SU-DHL-6 (cell line): Measurements from ENCODE around the gene CTDP1.
"Not testable (repeated sequence)": the region's sequence is repeated elsewhere in the genome, so short reads cannot be mapped to it uniquely, and the experiment has no call there.

Experiments
- H2AFZ ChIP-seq: fragments of 200-600 bp; sonication (generic); 2 replicates; pipeline ENCODE4 v1.6.1; 2014; ENCODE audit warnings: low read depth, mild to moderate bottlenecking, moderate library complexity, mixed read lengths, antibody characterized with exemption, low read length; ENCODE audit not compliant: severe bottlenecking
- H3F3A ChIP-seq: fragments of 200-600 bp; shearing (Covaris generic); 2 replicates; pipeline ENCODE4 v1.6.0; 2016; ENCODE audit warnings: antibody characterized with exemption, mild to moderate bottlenecking; ENCODE audit not compliant: insufficient read depth
- H3K27ac ChIP-seq: fragments of 200-600 bp; sonication (generic); 2 replicates; pipeline ENCODE4 v1.5.1; 2016; ENCODE audit warnings: low read depth, mild to moderate bottlenecking, low read length, moderate library complexity, mixed read lengths
- H3K27me3 ChIP-seq: fragments of 200-600 bp; sonication (generic), shearing (Covaris generic); 2 replicates; pipeline ENCODE4 v1.6.0; 2014; ENCODE audit warnings: mild to moderate bottlenecking, low read length
- H3K36me3 ChIP-seq: fragments of 200-600 bp; sonication (generic); 2 replicates; pipeline ENCODE4 v1.6.1; 2014; ENCODE audit warnings: mild to moderate bottlenecking, low read length, mixed read lengths
- H3K4me2 ChIP-seq: fragments of 300-600, 200-600 bp; shearing (Covaris generic), sonication (generic); 2 replicates; pipeline ENCODE4 v1.6.0; 2014; ENCODE audit warnings: low read length, low read depth, mild to moderate bottlenecking; ENCODE audit not compliant: poor library complexity, severe bottlenecking
- H3K4me3 ChIP-seq: fragments of 200-600 bp; sonication (generic); 2 replicates; pipeline ENCODE4 v1.5.1; 2014; ENCODE audit warnings: antibody characterized with exemption, low read length, mild to moderate bottlenecking, mixed read lengths; ENCODE audit not compliant: insufficient read depth, poor library complexity, severe bottlenecking
- H3K79me2 ChIP-seq: fragments of 200-600 bp; sonication (generic); 2 replicates; pipeline ENCODE4 v1.6.1; 2014; ENCODE audit warnings: mild to moderate bottlenecking, low read length, moderate library complexity; ENCODE audit not compliant: insufficient read depth
- H3K9ac ChIP-seq: fragments of 200-600 bp; sonication (generic); 2 replicates; pipeline ENCODE4 v1.7.0; 2014; ENCODE audit warnings: mild to moderate bottlenecking, low read length
- H3K9me2 ChIP-seq: fragments of 200-600 bp; sonication (generic); replicated peaks from 2 replicates; pipeline ENCODE4 v1.6.1; 2014; ENCODE audit warnings: low read length; ENCODE audit not compliant: insufficient read depth
- H3K9me3 ChIP-seq: fragments of 200-600 bp; sonication (generic); 2 replicates; pipeline ENCODE4 v1.6.1; 2014; ENCODE audit warnings: low read length, mixed read lengths; ENCODE audit not compliant: insufficient read depth
- H4K20me1 ChIP-seq: fragments of 200-600 bp; sonication (generic); 2 replicates; pipeline ENCODE4 v1.6.1; 2014; ENCODE audit warnings: low read depth, mild to moderate bottlenecking, antibody characterized with exemption, low read length, moderate library complexity, mixed read lengths
- CTCF ChIP-seq: fragments of 200-600 bp; sonication (generic); IDR thresholded peaks from one replicate; pipeline ENCODE4 v1.5.1; 2017; ENCODE audit warnings: antibody characterized with exemption, mild to moderate bottlenecking, low read length, moderate library complexity; ENCODE audit not compliant: insufficient read depth, poor library complexity, severe bottlenecking
- EZH2phosphoT487 ChIP-seq: fragments of 200-600 bp; sonication (generic), shearing (Covaris generic); conservative IDR thresholded peaks from 2 replicates; pipeline ENCODE4 v1.6.1; 2018; ENCODE audit warnings: mild to moderate bottlenecking, antibody characterized with exemption, low read length, moderate library complexity, mixed read lengths

The CTDP1 gene

GRCh38 chr18:79718878-79719477 is 39.4 kb downstream of the CTDP1 start:
- Histone ChIP-seq H2AFZ (no peak overlapping the region), H3K27ac (no peak overlapping the region), H4K20me1 (no peaks in the 10 kb centered on the region), H3K36me3 (peaks cover under 1% of the 10 kb centered on the region; the same call in 1 of the 2 replicates), H3K9me2 (no peaks in the 10 kb centered on the region), H3K9me3 (no peaks in the 10 kb centered on the region), H3K79me2 (no peaks in the 10 kb centered on the region), H3K4me2 (no peak overlapping the region), H3F3A (no peaks in the 10 kb centered on the region), H3K4me3 (no peak overlapping the region), H3K27me3 (no peaks in the 10 kb centered on the region), H3K9ac (no peak overlapping the region)
- TF ChIP-seq CTCF (no peak), EZH2phosphoT487 (no peak)

GRCh38 chr18:79719478-79720358 is 40.1 kb downstream of the CTDP1 start:
- H3K79me2 ChIP-seq, H3K4me3 ChIP-seq, H3K36me3 ChIP-seq, H4K20me1 ChIP-seq, H2AFZ ChIP-seq, H3K9me2 ChIP-seq, H3K9me3 ChIP-seq, H3K27ac ChIP-seq, H3K9ac ChIP-seq, H3F3A ChIP-seq, H3K27me3 ChIP-seq, H3K4me2 ChIP-seq: not testable (repeated sequence)

GRCh38 chr18:79720359-79720733 is 40.7 kb downstream of the CTDP1 start:
- no peaks in the 10 kb centered on the region for H3K9me3 ChIP-seq
- no peak overlapping the region for H3K4me3 ChIP-seq
- H3K36me3 ChIP-seq = peaks cover 3% of the 10 kb centered on the region; the same call in 1 of the 2 replicates
- no peaks in the 10 kb centered on the region for H3F3A ChIP-seq
- no peak overlapping the region for H2AFZ ChIP-seq
- H4K20me1 ChIP-seq = no peaks in the 10 kb centered on the region
- no peaks in the 10 kb centered on the region for H3K9me2 ChIP-seq
- H3K4me2 ChIP-seq = no peak overlapping the region
- H3K79me2 ChIP-seq = 0 out of 2 replicates have a peak, but pooled peaks cover 3% of the 10 kb centered on the region
- no peak for TF ChIP-seq CTCF
- TF ChIP-seq EZH2phosphoT487 = no peak
- H3K27me3 ChIP-seq = no peaks in the 10 kb centered on the region
- H3K9ac ChIP-seq = no peak overlapping the region
- H3K27ac ChIP-seq = no peak overlapping the region

- no peaks in the 10 kb centered on the region for H3K9me2 ChIP-seq
- H3K4me2 ChIP-seq = no peak overlapping the region
- H2AFZ ChIP-seq = no peak overlapping the region
- H3K27ac ChIP-seq = no peak overlapping the region
- H3F3A ChIP-seq = no peaks in the 10 kb centered on the region
- H3K79me2 ChIP-seq = peaks cover 9% of the 10 kb centered on the region; the same call in 1 of the 2 replicates
- H3K36me3 ChIP-seq = peaks cover 3% of the 10 kb centered on the region; the same call in 1 of the 2 replicates
- H3K9ac ChIP-seq = no peak overlapping the region
- H3K4me3 ChIP-seq = no peak overlapping the region
- H3K27me3 ChIP-seq = no peaks in the 10 kb centered on the region
- no peaks in the 10 kb centered on the region for H4K20me1 ChIP-seq
- TF ChIP-seq CTCF (no peak), EZH2phosphoT487 (no peak)
- no peaks in the 10 kb centered on the region for H3K9me3 ChIP-seq
Measured at GRCh38 chr18:79723036-79723435, 43.4 kb downstream of the CTDP1 start.
